ENCODE measurements around the gene DBNDD1.
A peak's percentile ranks its signal among the peaks of the same experiment; 100 is the strongest.

The DBNDD1 gene

DNA sequence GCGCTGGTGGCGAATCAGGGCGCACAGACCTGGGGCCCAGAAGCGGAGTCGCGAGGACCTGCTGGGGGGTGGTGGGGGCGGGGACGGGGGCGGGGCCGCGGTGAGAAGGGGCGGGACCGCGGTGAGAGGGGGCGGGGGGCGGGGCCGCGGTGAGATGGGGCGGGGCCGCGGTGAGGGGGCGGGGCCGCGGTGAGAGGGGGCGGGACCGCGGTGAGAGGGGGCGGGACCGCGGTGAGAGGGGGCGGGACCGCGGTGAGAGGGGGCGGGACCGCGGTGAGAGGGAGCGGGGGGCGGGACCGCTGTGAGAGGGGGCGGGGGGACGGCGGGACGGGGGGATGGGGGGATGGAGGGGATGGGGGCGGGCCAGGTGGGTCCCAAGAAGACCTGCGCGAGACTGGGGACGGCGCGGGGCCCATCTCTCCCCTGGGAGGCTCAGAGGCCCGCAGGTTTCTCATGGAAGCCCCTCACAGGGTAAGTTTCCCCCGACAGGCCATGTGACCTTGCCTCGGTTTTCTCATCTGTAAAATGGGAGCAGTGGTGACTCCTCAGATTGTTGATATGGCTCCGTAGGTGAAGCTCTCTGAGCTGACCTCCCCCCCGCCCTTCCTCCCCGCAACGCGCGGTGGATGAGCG, 28.6 kb upstream of the DBNDD1 start:
- no peaks in the 10 kb centered on the region for H3K9me3 ChIP-seq (ENCODE audit: control insufficient read depth, low read length)
- peaks cover 4% of the 10 kb centered on the region for H3K36me3 ChIP-seq (ENCODE audit: control insufficient read depth, insufficient read depth, low read length)
- peak overlapping the region; percentile 23 for H3K4me3 ChIP-seq (ENCODE audit: extremely low read depth, insufficient read depth, low read length, poor library complexity, severe bottlenecking)
- H3K27ac ChIP-seq (ENCODE audit: low read depth, low read length, severe bottlenecking) = no peak overlapping the region
- WGBS, 2 experiments (ENCODE audit: insufficient coverage in 2 of 2) = 86% methylated on average over 13 to 15 of the region's 59 CpGs
- H3K4me1 ChIP-seq (ENCODE audit: control insufficient read depth, insufficient read depth, low read length, poor library complexity, severe bottlenecking) = peaks cover 10% of the 10 kb centered on the region

DNA sequence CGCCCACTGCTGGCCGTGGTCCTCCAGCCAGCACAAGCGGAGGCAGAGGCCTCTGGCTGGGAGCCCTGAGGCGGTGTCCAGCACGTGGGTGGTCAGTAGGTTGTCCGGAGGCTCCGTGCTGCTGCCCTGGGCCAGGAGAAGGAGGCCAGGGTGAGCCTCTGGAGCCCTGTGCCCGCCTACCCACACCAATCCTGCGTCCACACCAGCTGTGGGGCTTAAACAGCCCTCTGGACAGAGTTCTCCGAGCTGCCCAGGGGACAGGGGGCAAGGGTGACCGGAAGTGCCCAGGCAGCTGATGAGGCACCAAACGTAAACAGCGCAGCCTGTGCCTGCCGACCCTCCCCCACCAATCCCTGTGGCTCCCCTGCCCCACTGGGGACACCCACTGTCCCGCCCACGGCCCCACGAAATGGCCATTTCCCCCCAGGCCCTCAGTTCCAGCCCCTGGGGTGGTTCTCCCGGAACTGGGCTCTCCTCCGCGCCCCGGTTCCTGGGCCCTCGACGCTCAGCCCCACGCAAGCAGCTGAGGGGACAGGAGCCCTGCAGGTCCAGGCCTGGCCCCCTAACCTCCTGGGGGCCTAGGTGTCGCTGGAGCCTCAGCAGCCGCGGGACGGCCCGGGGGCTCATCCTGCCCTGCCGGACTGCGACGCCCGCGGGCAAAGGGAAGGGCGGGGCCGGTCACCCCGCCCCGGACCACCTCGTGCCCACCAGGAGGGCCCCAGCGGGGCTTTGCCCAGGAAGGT, 27.9 kb upstream of the DBNDD1 start:
- 5 to 8% methylated on average over 14 to 33 of the region's 40 CpGs for WGBS, 2 experiments (ENCODE audit: insufficient coverage in 2 of 2)
- H3K4me3 ChIP-seq (ENCODE audit: extremely low read depth, insufficient read depth, low read length, poor library complexity, severe bottlenecking) = peak overlapping the region; percentile 23

DNA sequence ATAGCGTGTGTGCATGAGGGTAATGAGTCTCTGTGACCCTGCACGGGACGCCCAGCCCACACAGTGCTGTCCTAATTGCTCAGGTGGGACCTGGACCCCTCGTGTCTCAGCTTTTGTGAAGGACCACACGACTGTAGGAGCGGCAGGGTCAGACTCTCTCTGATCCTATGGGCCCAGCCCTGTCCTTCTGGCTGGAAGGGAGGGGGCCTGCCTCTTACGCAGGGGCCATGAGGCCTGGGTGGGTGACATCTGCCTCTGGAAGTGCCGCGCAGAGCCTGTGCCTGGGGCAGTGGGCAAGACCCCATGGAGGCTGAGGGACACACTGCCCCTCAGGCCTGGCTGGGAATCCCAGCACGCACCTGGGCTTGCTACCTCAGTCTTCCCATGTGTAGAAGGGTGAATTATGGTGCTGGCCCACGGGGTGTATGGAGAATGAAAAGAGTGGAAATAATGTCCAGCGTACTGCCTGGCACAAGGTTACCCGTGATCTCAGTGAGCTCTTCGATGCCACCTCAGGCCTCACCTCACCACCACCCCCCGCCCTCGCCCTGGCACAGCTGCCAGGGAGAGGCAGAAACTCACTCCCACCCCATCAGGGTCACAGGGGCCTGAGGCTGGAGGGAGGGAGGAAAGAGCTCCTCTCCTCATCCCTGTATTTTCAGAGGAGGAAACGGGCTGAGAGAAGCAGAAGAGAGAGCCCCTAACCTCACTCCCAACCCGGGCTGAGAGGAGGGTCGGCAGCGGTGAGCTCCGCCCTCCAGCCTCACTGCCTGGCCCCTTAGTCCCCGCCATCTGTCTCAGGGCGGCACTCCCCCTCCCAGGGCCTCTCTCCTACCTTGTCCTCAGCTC, 27.1 kb upstream of the DBNDD1 start:
- Histone ChIP-seq H3K4me1 (ENCODE audit: control insufficient read depth, insufficient read depth, low read length, poor library complexity, severe bottlenecking) (peaks cover 10% of the 10 kb centered on the region), H3K9me3 (ENCODE audit: control insufficient read depth, low read length) (no peaks in the 10 kb centered on the region), H3K36me3 (ENCODE audit: control insufficient read depth, insufficient read depth, low read length) (peaks cover 4% of the 10 kb centered on the region), H3K27ac (ENCODE audit: low read depth, low read length, severe bottlenecking) (no peak overlapping the region), H3K4me3 (ENCODE audit: extremely low read depth, insufficient read depth, low read length, poor library complexity, severe bottlenecking) (no peak overlapping the region)
- WGBS, 2 experiments (ENCODE audit: insufficient coverage in 2 of 2) = 73 to 78% methylated on average over 11 to 12 of the region's 23 CpGs

More for the DNA sequence above, 27.9 kb upstream of the DBNDD1 start:
- H3K4me1 ChIP-seq (ENCODE audit: control insufficient read depth, insufficient read depth, low read length, poor library complexity, severe bottlenecking) = peaks cover 10% of the 10 kb centered on the region
- H3K27ac ChIP-seq (ENCODE audit: low read depth, low read length, severe bottlenecking) = peak overlapping the region; percentile 10
- H3K36me3 ChIP-seq (ENCODE audit: control insufficient read depth, insufficient read depth, low read length) = peaks cover 4% of the 10 kb centered on the region
- H3K9me3 ChIP-seq (ENCODE audit: control insufficient read depth, low read length) = no peaks in the 10 kb centered on the region

DNA sequence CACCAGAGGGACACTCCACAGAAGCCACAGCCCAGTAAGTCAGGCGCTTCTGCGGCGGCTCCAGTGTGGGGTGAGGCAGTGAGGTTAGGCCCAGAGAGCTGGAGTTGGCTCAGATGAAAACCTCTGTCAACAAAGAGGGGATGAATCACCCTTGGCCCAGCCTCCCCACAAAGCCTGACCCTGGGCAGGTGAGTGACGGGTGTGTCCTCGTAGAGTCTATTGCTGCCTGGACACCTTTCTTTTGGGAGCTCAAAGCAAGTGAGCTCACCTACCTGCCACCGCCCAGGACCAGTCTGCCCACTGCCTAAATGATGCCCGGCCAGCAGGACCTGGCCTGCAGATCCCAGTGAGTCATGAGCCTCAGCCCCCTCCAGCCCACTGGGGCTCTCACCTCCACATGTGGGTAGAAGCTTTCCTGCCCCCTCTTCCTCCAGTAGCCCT, 24.9 kb upstream of the DBNDD1 start:
- Histone ChIP-seq H3K4me1 (ENCODE audit: control insufficient read depth, insufficient read depth, low read length, poor library complexity, severe bottlenecking) (peaks cover 10% of the 10 kb centered on the region), H3K9me3 (ENCODE audit: control insufficient read depth, low read length) (no peaks in the 10 kb centered on the region), H3K36me3 (ENCODE audit: control insufficient read depth, insufficient read depth, low read length) (peaks cover 4% of the 10 kb centered on the region), H3K4me3 (ENCODE audit: extremely low read depth, insufficient read depth, low read length, poor library complexity, severe bottlenecking) (no peak overlapping the region), H3K27ac (ENCODE audit: low read depth, low read length, severe bottlenecking) (no peak overlapping the region)
- 96 to 97% methylated on average over 3 to 6 of the region's 7 CpGs for WGBS, 2 experiments (ENCODE audit: insufficient coverage in 2 of 2)

DNA sequence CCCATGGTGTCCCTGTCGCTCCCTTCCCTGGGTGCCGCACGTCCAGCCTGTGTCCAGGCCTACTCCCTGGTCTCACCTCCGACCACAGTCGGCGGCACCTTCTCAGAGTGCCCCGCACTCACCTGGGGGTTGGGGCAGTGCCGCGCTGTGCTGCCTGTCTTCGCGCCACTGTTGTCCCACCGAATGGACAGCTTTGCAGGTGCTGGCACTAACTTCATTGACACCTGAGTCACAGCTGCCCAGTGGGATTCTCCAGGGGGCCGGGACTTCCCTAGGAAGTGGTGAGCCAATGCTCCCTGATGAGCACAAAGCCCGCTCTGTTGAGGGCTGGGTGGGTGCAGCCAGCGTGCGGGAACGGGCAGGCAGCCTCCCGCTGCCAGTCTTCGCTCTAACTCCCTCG, 24.3 kb upstream of the DBNDD1 start:
- Histone ChIP-seq H3K27ac (ENCODE audit: low read depth, low read length, severe bottlenecking) (no peak overlapping the region), H3K9me3 (ENCODE audit: control insufficient read depth, low read length) (no peaks in the 10 kb centered on the region), H3K36me3 (ENCODE audit: control insufficient read depth, insufficient read depth, low read length) (peaks cover 5% of the 10 kb centered on the region), H3K4me3 (ENCODE audit: extremely low read depth, insufficient read depth, low read length, poor library complexity, severe bottlenecking) (no peak overlapping the region), H3K4me1 (ENCODE audit: control insufficient read depth, insufficient read depth, low read length, poor library complexity, severe bottlenecking) (peaks cover 10% of the 10 kb centered on the region)
- 92 to 94% methylated on average over 19 to 20 of the region's 20 CpGs for WGBS, 2 experiments (ENCODE audit: insufficient coverage in 2 of 2)

DNA sequence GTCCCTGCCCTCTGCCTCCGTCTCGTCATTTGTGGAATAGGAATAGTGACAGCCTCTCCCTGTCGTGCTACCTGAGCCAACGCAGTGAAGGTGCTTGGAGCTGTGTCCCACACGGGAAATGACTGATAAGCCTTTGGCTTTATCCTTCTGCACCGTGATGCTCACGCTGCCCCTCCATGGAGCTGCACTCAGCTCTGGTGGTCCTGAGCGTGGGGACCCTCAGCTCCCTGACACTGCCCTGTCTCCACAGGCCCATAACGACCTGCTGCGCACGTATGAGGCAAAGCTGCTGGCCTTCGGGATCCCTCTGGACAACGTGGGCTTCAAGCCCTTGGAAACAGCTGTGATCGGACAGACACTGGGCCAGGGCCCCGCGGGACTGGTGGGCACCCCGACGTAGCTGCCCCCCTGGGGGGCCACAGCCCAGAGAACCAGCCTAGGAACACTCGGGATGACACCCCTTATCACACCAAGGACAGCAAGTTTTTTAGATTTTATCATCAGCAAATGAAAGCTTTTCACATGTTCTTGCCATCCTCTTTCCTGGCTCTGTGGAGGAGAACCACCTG, 23.8 kb upstream of the DBNDD1 start:
- Histone ChIP-seq H3K36me3 (ENCODE audit: control insufficient read depth, insufficient read depth, low read length) (peaks cover 9% of the 10 kb centered on the region), H3K9me3 (ENCODE audit: control insufficient read depth, low read length) (no peaks in the 10 kb centered on the region), H3K27ac (ENCODE audit: low read depth, low read length, severe bottlenecking) (no peak overlapping the region), H3K4me1 (ENCODE audit: control insufficient read depth, insufficient read depth, low read length, poor library complexity, severe bottlenecking) (peaks cover 10% of the 10 kb centered on the region), H3K4me3 (ENCODE audit: extremely low read depth, insufficient read depth, low read length, poor library complexity, severe bottlenecking) (no peak overlapping the region)
- 89 to 90% methylated on average over 14 to 17 of the region's 19 CpGs for WGBS, 2 experiments (ENCODE audit: insufficient coverage in 2 of 2)

DNA sequence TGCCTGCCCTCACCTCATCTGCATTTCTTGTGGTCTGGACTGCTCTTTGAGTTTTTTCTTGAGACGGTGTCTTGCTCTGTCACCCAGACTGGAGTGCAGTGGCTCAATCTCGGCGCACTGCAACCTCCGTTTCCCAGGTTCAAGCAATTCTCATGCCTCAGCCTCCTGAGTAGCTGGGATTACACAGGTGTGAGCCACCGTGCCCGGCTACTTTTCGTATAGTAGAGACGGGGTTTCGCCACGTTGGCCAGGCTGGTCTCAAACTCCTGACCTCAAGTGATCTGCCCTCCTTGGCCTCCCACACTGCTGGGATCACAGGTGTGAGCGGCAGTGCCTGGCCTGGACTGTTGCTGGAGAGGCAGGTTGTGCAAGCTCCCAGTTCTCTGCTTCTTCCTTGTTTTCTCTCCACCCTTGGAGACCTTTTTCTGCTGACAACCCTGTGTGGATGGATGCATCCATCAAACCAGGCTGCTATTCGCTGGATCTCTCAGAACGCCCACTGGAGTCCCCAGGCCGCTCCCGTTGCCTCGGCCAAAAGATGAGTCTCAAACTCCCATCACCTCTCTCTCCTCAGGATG, 22.7 kb upstream of the DBNDD1 start:
- Histone ChIP-seq H3K9me3 (ENCODE audit: control insufficient read depth, low read length) (no peaks in the 10 kb centered on the region), H3K27ac (ENCODE audit: low read depth, low read length, severe bottlenecking) (no peak overlapping the region), H3K4me1 (ENCODE audit: control insufficient read depth, insufficient read depth, low read length, poor library complexity, severe bottlenecking) (peaks cover 8% of the 10 kb centered on the region), H3K36me3 (ENCODE audit: control insufficient read depth, insufficient read depth, low read length) (peaks cover 9% of the 10 kb centered on the region), H3K4me3 (ENCODE audit: extremely low read depth, insufficient read depth, low read length, poor library complexity, severe bottlenecking) (no peak overlapping the region)
- 83 to 97% methylated on average over 15 of the region's 16 CpGs for WGBS, 2 experiments (ENCODE audit: insufficient coverage in 2 of 2)

DNA sequence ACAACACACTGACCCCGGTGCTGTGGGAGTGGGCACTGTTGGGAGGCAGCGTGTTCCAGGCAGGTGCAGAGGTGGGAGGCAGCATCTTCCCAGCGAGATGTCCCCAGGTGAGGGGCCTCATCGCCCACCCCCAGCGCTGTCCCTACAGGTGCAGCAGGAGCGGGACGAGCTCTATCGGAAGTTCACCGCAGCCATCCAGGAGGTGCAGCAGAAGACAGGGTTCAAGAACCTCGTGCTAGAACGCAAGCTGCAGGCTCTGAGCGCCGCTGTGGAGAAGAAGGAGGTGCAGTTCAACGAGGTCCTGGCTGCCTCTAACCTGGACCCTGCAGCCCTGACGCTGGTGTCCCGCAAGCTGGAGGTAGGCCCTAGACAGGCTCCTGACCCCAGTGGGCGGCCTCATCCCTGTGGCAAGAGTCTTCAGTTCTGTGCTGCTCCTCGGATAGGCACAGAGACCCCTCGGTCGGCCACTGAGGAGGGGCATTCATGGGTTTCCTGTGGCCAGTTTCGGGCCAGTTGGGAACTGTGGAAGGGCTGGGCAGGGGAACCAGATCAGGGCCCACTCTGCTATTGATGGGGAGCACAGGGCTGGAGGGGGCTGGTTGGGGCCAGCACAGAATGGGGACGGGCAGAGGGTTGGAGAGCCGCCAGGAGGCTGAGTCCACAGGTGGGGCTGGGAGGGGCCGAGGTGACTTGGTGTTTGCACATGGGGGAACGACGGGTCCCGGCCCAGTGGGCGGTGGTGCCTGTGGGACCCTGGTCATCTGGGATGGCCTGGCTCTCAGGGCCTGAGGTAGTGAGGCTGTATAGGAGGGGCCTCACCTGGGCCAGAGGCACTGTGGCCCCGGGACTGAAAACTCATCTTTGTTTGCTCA, 21.1 kb upstream of the DBNDD1 start:
- H3K9me3 ChIP-seq (ENCODE audit: control insufficient read depth, low read length) = no peaks in the 10 kb centered on the region
- no peak overlapping the region for H3K27ac ChIP-seq (ENCODE audit: low read depth, low read length, severe bottlenecking)
- WGBS, 2 experiments (ENCODE audit: insufficient coverage in 2 of 2) = 95% methylated on average over 24 to 29 of the region's 29 CpGs
- H3K4me1 ChIP-seq (ENCODE audit: control insufficient read depth, insufficient read depth, low read length, poor library complexity, severe bottlenecking) = no peaks in the 10 kb centered on the region
- peaks cover 25% of the 10 kb centered on the region for H3K36me3 ChIP-seq (ENCODE audit: control insufficient read depth, insufficient read depth, low read length)
- H3K4me3 ChIP-seq (ENCODE audit: extremely low read depth, insufficient read depth, low read length, poor library complexity, severe bottlenecking) = no peak overlapping the region

DNA sequence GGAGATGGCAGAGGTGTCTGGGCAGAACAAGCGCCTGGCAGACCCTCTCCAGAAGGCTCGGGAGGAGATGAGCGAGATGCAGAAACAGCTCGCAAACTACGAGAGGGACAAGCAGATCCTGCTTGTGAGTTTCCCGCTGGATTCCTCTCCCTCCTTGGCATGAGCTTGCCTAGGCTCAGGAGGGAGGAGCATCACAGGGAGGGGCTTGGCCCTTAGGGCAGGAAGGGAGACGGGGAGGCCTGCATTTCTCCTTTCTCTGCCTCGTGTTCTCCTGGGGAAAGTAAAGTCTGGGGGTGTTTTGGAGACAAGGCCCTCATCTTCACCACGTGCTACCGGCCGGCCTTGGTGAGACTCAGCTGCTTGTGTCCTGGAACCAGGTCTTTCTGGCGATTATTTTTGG, 18.0 kb upstream of the DBNDD1 start:
- H3K36me3 ChIP-seq (ENCODE audit: control insufficient read depth, insufficient read depth, low read length) = peaks cover 30% of the 10 kb centered on the region
- no peak overlapping the region for H3K4me3 ChIP-seq (ENCODE audit: extremely low read depth, insufficient read depth, low read length, poor library complexity, severe bottlenecking)
- no peaks in the 10 kb centered on the region for H3K4me1 ChIP-seq (ENCODE audit: control insufficient read depth, insufficient read depth, low read length, poor library complexity, severe bottlenecking)
- H3K9me3 ChIP-seq (ENCODE audit: control insufficient read depth, low read length) = no peaks in the 10 kb centered on the region
- 87 to 93% methylated on average over 11 of the region's 12 CpGs for WGBS, 2 experiments (ENCODE audit: insufficient coverage in 2 of 2)
- no peak overlapping the region for H3K27ac ChIP-seq (ENCODE audit: low read depth, low read length, severe bottlenecking)
